ENCODE measurements around the gene DNAJA4.

- TF ChIP-seq SUZ12 (IDR thresholded peaks at IDR 0.05; ENCODE audit: extremely low read depth, insufficient read depth, insufficient read length) (no peak), ZNF274 (IDR thresholded peaks at IDR 0.05; ENCODE audit: low read depth, low read length) (no peak), YY1 (IDR thresholded peaks at IDR 0.05; ENCODE audit: insufficient read depth, insufficient read length) (no peak)
These were observed 30.9 kb upstream of the DNAJA4 start for GRCh38 chr15:78233496-78233895.

Measured in NT2/D1 (cell line).